Fibroblast of skin of left biceps (primary cell): ENCODE results near the gene PLBD1.

ENCODE experiments used
- DNase-seq, 2 experiments: peaks; one replicate each; pipeline ENCODE4 v3.0.0-alpha.2; 2013; ENCODE audit warnings: low read depth in 2 of 2

Gene PLBD1

GRCh38 chr12:14567351-14568162 lies at the start of gene PLBD1:
Gene PLBD1, minus strand, starts transcription at chr12:14567883. Its CDS starts 187 bp downstream, at chr12:14567696.
- no peak for DNase-seq

GRCh38 chr12:14614704-14615121 lies 47.0 kb upstream of the PLBD1 start:
- DNase-seq = no peak

- no peak for DNase-seq
Observed at GRCh38 chr12:14613718-14614117, 46.0 kb upstream of the PLBD1 start.

- no peak for DNase-seq
Observed at GRCh38 chr12:14612898-14613445, 45.3 kb upstream of the PLBD1 start.

GRCh38 chr12:14612250-14612649 lies 44.6 kb upstream of the PLBD1 start:
- no peak for DNase-seq

GRCh38 chr12:14611640-14612203 lies 44.0 kb upstream of the PLBD1 start:
- DNase-seq = no peak

- no peak for DNase-seq
Observed at GRCh38 chr12:14607568-14607967, 39.9 kb upstream of the PLBD1 start.

GRCh38 chr12:14605401-14605989 lies 37.8 kb upstream of the PLBD1 start:
- DNase-seq = no peak

- DNase-seq = no peak
Observed at GRCh38 chr12:14601692-14602478, 34.2 kb upstream of the PLBD1 start.

- DNase-seq = no peak
Observed at GRCh38 chr12:14597480-14597879, 29.8 kb upstream of the PLBD1 start.

- DNase-seq = no peak
Observed at GRCh38 chr12:14591719-14592118, 24.0 kb upstream of the PLBD1 start.

- DNase-seq = no peak
Observed at GRCh38 chr12:14589169-14590004, 21.7 kb upstream of the PLBD1 start.

- no peak for DNase-seq
Observed at GRCh38 chr12:14588571-14588970, 20.9 kb upstream of the PLBD1 start.

- DNase-seq = no peak
Observed at GRCh38 chr12:14578646-14579045, 11.0 kb upstream of the PLBD1 start.

GRCh38 chr12:14577344-14577743 lies 9.7 kb upstream of the PLBD1 start:
- DNase-seq = no peak

GRCh38 chr12:14576896-14577295 lies 9.2 kb upstream of the PLBD1 start:
- no peak for DNase-seq

GRCh38 chr12:14575585-14575984 lies 7.9 kb upstream of the PLBD1 start:
- DNase-seq = no peak

GRCh38 chr12:14573118-14573517 lies 5.4 kb upstream of the PLBD1 start:
- DNase-seq = no peak

- no peak for DNase-seq
Observed at GRCh38 chr12:14572401-14572800, 4.7 kb upstream of the PLBD1 start.

GRCh38 chr12:14571779-14572178 lies 4.1 kb upstream of the PLBD1 start:
- DNase-seq = no peak

GRCh38 chr12:14570231-14570630 lies 2.5 kb upstream of the PLBD1 start:
- DNase-seq = no peak
